ENCODE measurements around the gene FAM3C.
A peak's percentile ranks its signal among the peaks of the same experiment; 100 is the strongest.
"Not testable (repeated sequence)": the region's sequence is repeated elsewhere in the genome, so short reads cannot be mapped to it uniquely, and the experiment has no call there.

The FAM3C gene

GRCh38 chr7:121395961-121396757 lies at the start of gene FAM3C:
Gene FAM3C, minus strand, starts transcription at chr7:121396308. Its CDS starts 13,339 bp downstream, at chr7:121382969.
- peaks cover 15% of the 10 kb centered on the region for H3K79me2 ChIP-seq
- H3K9ac ChIP-seq, result peak within 1 kb of the TSS; percentile 46
- peak within 1 kb of the TSS; percentile 68 for H3K4me3 ChIP-seq (ENCODE audit: low read depth, low read length)
- H3K4me1 ChIP-seq, result no peaks in the 10 kb centered on the region
- H3K27me3 ChIP-seq (ENCODE audit: control insufficient read depth, insufficient read depth, low read length), result no peaks in the 10 kb centered on the region
- peak within 1 kb of the TSS; percentile 68 for H3K27ac ChIP-seq
- H2AFZ ChIP-seq, result peak within 1 kb of the TSS; percentile 84
- H3K9me3 ChIP-seq (ENCODE audit: control insufficient read depth, low read length), result no peaks in the 10 kb centered on the region
- TF ChIP-seq, protein P1, sequence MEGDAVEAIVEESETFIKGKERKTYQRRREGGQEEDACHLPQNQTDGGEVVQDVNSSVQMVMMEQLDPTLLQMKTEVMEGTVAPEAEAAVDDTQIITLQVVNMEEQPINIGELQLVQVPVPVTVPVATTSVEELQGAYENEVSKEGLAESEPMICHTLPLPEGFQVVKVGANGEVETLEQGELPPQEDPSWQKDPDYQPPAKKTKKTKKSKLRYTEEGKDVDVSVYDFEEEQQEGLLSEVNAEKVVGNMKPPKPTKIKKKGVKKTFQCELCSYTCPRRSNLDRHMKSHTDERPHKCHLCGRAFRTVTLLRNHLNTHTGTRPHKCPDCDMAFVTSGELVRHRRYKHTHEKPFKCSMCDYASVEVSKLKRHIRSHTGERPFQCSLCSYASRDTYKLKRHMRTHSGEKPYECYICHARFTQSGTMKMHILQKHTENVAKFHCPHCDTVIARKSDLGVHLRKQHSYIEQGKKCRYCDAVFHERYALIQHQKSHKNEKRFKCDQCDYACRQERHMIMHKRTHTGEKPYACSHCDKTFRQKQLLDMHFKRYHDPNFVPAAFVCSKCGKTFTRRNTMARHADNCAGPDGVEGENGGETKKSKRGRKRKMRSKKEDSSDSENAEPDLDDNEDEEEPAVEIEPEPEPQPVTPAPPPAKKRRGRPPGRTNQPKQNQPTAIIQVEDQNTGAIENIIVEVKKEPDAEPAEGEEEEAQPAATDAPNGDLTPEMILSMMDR (IDR thresholded peaks at IDR 0.05), result peak; percentile 98
- H3K4me2 ChIP-seq (ENCODE audit: low read length), result peak within 1 kb of the TSS; percentile 92
- H3K36me3 ChIP-seq (ENCODE audit: control insufficient read depth, insufficient read depth, low read length), result no peaks in the 10 kb centered on the region

GRCh38 chr7:121442845-121443244 lies 46.7 kb upstream of the FAM3C start:
- Histone ChIP-seq H3K9me3 (ENCODE audit: control insufficient read depth, low read length) (no peaks in the 10 kb centered on the region), H3K27me3 (ENCODE audit: control insufficient read depth, insufficient read depth, low read length) (no peaks in the 10 kb centered on the region), H3K27ac (no peak overlapping the region), H3K4me1 (peaks cover 3% of the 10 kb centered on the region), H3K4me2 (ENCODE audit: low read length) (no peak overlapping the region), H3K36me3 (ENCODE audit: control insufficient read depth, insufficient read depth, low read length) (no peaks in the 10 kb centered on the region), H3K79me2 (no peaks in the 10 kb centered on the region), H2AFZ (no peak overlapping the region), H3K4me3 (ENCODE audit: low read depth, low read length) (no peak overlapping the region), H3K9ac (no peak overlapping the region)
- TF ChIP-seq, protein P1 (IDR thresholded peaks at IDR 0.05), result no peak

DNA sequence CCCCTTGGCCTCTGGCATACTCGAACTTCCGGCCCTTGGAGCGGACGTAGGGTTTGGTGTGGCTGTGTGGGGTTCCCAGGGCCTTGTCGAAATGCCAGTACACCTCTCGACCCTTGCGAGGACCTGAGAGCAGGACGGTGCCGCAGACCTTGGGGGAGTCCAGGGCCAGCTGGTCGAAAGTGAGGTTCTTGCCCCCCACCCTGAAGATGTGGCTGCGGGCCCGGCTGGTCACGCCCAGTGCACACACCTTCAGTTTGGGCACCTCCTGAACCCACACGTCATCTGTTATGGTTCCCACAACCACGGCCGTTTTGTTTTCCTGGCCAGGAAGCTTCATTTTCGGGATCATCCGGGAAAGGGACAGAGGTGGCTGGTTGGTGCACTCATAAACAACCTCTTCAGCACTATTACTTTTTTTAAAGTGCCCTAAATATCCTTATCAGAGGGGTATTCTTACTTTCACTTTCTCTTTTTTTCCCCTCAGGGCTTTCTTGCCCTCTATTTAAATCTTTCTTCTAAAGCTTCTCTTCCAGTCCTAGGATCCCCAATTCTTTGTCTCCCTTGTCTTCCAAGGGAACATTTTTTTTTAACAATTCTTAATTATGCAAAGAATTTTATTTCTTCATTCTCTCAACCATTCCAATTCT lies 44.9 kb upstream of the FAM3C start:
- Histone ChIP-seq H3K36me3 (ENCODE audit: control insufficient read depth, insufficient read depth, low read length) (no peaks in the 10 kb centered on the region), H3K9me3 (ENCODE audit: control insufficient read depth, low read length) (no peaks in the 10 kb centered on the region), H3K9ac (no peak overlapping the region), H3K27ac (no peak overlapping the region), H3K27me3 (ENCODE audit: control insufficient read depth, insufficient read depth, low read length) (no peaks in the 10 kb centered on the region), H3K79me2 (no peaks in the 10 kb centered on the region), H3K4me2 (ENCODE audit: low read length) (no peak overlapping the region), H2AFZ (no peak overlapping the region), H3K4me3 (ENCODE audit: low read depth, low read length) (no peak overlapping the region), H3K4me1 (peaks cover 3% of the 10 kb centered on the region)
- TF ChIP-seq, protein P1 (IDR thresholded peaks at IDR 0.05), result no peak

- peak overlapping the region; percentile 21 for H3K4me3 ChIP-seq (ENCODE audit: low read depth, low read length)
- H3K36me3 ChIP-seq (ENCODE audit: control insufficient read depth, insufficient read depth, low read length), result not testable (repeated sequence)
Measured at GRCh38 chr7:121438043-121438955, 42.2 kb upstream of the FAM3C start.

DNA sequence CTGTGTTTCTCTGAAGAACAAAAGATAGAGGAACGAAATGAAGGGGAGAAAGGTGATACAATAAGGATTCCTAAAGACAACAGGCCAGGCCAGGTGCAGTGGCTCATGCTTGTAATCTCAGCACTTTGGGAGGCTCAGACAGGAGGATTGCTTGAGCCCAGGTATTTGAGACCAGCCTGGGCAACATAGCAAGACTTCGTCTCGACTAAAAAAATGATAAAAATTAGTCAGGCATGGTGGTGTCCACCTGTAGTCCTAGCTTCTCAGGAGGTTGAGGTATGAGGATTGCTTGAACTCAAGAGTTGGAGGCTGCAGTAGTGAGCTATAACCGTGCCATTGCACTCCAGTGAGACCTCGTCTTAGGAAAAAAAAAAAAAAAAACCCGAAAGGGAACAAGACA lies 41.4 kb upstream of the FAM3C start:
- H3K4me3 ChIP-seq (ENCODE audit: low read depth, low read length), result no peak overlapping the region
- H3K79me2 ChIP-seq, result no peaks in the 10 kb centered on the region

More at GRCh38 chr7:121438043-121438955, 42.2 kb upstream of the FAM3C start:
- not testable (repeated sequence) for H3K9ac ChIP-seq; H3K27ac ChIP-seq; H3K4me1 ChIP-seq; H3K79me2 ChIP-seq; H3K27me3 ChIP-seq (ENCODE audit: control insufficient read depth, insufficient read depth, low read length); H3K9me3 ChIP-seq (ENCODE audit: control insufficient read depth, low read length)
- Histone ChIP-seq H3K4me2 (ENCODE audit: low read length) (peak overlapping the region; percentile 49), H2AFZ (peak overlapping the region; percentile 68)

More for the DNA sequence above, 41.4 kb upstream of the FAM3C start:
- H3K9ac ChIP-seq, result no peak overlapping the region
- H3K9me3 ChIP-seq (ENCODE audit: control insufficient read depth, low read length), result no peaks in the 10 kb centered on the region
- H3K27ac ChIP-seq, result no peak overlapping the region
- peaks cover 3% of the 10 kb centered on the region for H3K4me1 ChIP-seq
- TF ChIP-seq, protein P1 (IDR thresholded peaks at IDR 0.05), result no peak
- H3K4me2 ChIP-seq (ENCODE audit: low read length), result no peak overlapping the region
- H2AFZ ChIP-seq, result no peak overlapping the region
- no peaks in the 10 kb centered on the region for H3K36me3 ChIP-seq (ENCODE audit: control insufficient read depth, insufficient read depth, low read length)
- H3K27me3 ChIP-seq (ENCODE audit: control insufficient read depth, insufficient read depth, low read length), result no peaks in the 10 kb centered on the region

Data from parathyroid adenoma (tissue), 2 donors.